ENCODE measurements around the gene DSCAML1.
A peak's percentile ranks its signal among the peaks of the same experiment; 100 is the strongest.

DSCAML1 gene

DNA sequence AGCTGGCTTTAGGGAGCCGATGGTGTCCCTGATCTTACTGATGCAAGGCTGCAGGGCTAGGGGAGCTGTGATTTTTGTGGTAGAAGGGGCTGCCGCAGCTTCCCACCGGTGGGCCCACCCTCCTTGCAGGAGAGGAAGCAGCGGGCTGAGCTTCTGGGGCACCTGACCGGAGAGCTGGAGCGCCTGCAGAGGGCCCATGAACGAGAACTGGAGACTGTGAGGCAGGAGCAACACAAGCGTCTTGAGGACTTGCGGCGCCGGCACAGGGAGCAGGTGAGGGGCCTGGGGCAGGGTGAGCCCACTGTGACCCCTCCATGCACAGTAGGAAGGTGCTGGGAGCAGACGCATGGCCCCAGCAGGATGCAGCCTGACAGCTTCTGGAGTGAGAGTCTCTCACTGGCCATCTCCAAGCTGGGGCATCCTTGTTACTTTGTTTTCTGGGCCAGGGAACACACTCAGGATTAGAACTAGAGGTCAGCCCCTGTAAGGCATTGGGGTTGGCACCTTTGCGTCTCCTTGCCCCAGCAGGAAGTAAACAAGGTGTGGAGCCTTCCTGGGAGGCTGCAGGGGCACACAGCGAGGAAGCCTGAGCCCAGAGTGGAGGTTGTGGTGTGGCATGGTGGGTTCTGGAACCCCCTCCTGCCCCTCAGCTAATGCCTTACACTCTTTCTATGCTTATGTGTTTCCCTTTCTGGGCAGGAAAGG is 402.6 kb downstream of the DSCAML1 start:
- DNase-seq (ENCODE audit: low read depth): no peak

DNA sequence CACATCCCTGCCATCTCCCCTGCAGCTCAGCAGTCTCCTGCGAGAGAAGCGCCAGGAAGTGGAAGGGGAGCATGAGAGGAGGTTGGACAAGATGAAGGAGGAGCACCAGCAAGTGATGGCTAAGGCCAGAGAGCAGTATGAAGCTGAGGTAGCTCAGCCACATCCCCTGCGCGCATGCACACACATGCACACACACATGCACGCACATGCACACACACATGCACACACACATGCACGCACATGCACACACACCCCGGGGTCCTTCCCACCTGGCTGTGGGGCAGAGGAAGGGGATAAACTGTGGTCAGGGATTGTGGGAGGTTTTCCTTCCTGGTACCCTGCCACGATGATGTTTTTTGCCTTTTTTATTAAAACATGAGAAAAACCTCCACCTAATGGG is 404.0 kb downstream of the DSCAML1 start:
- no peak for DNase-seq (ENCODE audit: low read depth)

DNA sequence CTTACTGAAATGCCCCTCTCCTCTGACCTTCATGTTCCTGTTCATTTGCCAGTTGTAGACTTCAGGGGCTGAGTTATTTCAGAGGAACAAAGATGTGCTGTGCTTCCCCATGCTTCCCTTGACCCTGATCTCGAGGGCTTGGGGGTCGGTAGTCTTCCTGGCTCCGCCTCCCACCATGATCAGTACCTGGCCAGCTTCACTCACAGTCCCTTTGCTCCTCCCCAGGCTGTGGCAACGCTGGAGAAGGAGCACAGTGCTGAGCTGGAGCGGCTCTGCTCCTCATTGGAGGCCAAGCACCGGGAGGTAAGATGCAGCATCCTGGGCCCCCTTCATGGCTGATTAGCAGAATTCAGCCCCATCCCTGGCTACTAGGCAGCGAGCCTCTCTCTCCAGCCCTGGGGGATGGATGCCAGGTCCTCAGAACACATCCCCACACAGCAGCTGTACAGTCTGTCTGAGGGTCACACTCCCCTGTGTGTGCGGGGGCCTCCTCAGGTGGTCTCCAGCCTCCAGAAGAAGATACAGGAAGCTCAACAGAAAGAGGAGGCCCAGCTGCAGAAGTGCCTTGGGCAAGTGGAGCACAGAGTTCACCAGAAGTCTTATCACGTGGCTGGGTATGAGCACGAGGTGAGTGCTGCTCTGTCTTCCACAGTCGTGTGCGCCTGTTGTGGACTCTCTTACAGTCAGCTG is 404.9 kb downstream of the DSCAML1 start:
- DNase-seq (ENCODE audit: low read depth): no peak

DNA sequence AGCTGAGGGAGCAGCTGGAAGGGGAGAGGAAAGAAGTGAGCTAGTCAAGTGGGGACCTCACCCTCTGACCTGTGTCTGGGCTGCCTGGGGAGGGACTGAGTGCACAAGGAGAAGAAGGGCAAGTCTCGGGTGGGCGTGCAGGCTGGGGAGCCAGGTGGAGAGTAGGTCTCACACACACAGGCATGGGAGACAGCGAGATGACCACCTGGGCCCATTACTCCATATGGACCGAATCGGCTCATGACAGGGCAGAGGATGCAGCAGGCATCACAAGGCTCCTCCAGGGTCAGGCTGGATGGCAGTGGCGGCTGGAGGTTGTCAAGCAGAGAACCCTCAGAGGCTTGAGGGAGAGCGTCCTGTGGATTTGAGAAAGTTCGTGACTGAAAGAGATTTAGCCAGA is 405.8 kb downstream of the DSCAML1 start:
- DNase-seq (ENCODE audit: low read depth): no peak

DNA sequence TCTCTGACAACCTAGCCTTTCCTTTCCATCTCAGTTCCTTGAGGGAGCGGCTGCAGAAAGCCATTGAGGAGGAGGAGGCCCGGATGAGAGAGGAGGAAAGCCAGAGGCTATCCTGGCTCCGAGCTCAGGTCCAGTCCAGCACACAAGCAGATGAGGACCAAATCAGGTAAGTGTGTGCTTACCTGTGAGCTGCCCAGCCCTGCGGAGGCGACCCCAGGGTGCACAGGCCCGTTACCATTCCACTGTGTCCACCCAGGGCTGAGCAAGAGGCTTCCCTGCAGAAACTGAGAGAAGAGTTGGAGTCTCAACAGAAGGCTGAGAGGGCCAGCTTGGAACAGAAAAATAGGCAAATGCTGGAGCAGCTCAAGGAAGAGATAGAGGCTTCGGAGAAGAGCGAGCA is 406.3 kb downstream of the DSCAML1 start:
- DNase-seq (ENCODE audit: low read depth): no peak

DNA sequence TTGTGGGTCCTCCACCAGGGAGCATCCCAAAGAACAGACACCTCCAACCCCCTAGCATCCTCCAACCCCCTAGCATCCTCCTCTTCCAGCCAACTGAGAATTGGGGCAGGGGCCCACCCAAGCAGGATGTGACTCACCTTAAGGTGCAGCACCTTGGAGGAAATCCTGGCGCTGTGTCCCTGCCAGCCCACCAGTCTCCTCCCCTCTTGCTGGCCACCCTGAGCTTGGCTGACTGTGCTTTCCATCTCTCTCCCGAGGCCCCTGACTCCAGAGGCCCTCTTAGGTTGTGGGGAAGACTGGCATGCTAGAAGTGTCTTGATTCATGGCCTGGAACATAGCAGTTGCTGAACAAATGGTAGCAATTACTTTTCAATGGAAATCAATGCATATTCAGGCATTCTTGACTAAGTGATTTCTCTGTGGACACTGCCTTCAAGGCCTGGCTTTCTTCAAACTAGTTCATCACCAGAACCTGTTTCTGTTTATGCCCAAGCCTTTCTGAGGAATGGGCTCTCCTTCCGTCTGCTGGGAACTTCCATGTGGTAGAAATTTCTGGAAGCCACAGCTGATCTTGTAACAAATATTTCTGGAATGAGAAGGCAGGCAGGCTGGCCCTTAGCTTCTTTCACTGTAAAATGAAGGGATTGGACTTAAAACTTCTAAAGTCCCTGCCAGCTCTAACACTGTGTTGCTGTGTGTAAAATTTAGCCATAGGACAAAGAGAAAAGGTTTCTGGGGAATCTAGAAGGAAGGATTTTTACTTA is 408.8 kb downstream of the DSCAML1 start:
- peak; percentile 22 for DNase-seq (ENCODE audit: low read depth)

DNA sequence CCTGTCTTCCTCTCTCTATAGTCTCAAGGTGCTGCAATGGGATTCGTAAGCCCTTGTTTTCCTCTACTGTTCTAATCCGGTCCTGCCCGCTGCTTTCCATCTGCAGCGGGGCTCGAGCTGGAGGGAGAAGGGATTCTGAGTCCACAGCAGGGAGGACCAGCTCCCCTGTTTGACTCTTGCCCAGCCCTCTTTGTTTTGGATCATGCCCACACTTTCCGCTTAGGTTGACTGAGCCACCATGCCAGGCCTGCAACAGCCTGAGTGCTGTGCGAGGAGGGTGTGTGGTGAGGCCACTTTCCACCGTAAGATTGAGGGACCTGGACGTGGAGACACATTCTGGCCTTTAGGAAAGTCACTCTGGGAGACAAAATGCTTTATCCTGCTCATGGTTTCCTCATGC is 411.1 kb downstream of the DSCAML1 start:
- no peak for DNase-seq (ENCODE audit: low read depth)

DNA sequence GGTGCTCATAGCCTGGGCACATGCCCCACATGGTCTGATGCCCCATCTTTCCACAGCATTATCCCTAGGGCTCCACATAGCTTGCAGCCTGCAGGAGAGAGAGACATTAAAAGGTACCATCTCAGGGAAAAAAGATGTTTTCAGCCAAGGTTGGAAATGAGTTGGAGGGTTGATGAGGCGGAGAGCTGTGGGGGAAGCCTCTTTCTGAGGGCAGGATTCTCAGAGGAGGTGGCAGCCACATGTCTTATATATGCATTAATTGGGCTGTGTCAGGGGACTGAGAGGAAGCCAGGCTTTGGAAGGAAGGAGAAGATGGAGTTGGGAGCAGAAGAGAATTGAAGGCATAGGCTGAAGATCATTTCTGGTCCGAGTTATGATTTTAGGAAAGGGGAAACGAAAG is 411.5 kb downstream of the DSCAML1 start:
- no peak for DNase-seq (ENCODE audit: low read depth)

DNA sequence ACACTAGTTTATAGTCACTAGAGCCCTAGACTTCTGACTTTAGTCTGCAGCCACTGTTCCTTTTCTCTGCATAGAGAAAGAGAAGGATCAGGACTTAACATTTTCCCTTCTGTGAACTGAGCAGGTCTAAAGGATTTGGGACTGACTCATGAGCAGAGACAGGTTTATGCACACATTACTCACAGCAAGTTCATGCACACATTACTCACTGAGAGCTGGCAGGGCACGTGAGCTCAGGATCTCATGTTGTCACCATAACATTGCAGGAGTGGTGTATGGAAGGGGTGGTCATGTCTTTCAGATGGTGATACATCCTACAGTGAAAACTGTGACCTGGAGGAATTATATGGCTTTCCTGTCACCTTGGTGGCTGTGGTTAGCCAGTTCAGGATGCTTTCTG is 413.0 kb downstream of the DSCAML1 start:
- DNase-seq (ENCODE audit: low read depth): peak; percentile 97

DNA sequence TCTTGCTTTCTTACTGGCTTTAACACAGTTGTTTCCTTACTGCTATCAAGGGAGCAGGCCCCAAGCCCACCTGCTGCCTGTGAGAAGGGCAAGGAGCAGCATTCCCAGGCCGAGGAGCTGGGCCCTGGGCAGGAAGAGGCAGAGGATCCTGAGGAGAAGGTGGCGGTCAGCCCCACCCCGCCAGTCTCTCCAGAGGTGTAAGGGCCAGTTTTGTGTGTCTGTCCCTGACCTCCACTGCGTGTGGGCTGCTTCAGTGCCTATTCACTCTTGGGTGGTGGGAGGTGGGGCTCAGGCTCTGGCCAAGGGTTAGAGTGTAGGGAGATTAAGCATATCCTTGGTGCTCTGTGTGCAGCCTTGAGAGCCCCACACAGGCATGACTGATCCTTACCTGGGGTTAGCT is 414.3 kb downstream of the DSCAML1 start:
- DNase-seq (ENCODE audit: low read depth): no peak

DNA sequence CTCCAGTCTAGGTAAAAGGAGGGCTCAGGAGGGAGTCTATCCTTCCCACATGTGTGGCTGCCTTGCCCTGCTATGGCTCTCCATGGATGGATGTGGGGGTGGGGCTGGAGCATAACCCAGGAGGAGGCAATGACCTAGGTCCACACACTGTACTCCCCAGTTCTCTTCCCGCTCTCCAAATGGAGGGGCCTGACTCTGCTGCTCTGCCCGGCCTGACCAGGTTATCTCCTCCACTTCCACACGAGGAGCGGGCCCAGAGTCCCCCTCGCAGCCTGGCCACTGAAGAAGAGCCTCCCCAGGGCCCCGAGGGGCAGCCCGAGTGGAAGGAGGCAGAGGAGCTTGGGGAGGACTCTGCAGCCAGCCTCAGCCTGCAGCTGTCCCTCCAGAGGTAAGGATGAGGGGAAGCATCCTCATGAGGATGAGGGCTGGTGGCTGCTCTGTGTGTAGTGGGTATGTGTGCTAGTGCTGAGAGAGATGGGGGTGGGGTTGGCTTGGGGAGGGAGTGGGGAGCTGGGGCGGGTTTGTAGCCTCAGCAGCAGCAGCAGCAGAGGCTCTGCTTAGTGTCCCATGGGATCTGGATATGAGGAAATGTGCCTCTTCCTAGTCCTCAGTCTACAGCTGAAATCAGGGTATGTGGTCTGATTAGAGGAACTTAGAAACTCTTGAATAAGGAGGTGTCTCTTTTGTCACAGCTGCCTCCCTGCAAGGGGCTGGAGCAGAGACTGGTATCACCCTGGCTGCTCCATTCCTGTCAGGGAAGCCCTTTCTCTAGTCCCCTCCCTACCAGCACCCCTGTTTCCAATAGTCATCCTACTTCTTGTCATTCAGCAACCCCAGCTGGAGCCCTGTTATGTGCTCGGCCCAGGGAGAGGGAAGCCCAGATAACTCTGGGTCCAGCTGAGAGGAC is 415.3 kb downstream of the DSCAML1 start:
- DNase-seq (ENCODE audit: low read depth): no peak

DNA sequence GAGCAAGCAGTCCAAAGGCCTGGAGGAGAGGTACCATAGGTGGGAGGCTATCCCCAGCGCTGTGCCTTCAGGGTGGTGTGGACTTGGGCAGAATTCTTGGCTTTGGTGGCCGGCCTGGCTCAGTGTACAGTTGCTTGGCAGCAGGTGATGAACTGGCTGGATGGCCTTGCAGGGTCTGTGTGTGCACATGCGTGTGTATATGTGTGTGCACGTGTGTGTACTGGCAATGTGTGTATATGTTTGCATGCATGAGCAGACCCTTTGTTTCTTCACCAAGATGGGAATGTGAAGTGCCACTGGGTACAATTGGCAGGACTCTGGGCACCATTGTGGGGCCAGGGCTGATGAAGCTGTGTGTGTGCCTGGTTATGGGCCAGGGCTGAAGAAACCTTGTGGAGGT is 416.3 kb downstream of the DSCAML1 start:
- no peak for DNase-seq (ENCODE audit: low read depth)

DNA sequence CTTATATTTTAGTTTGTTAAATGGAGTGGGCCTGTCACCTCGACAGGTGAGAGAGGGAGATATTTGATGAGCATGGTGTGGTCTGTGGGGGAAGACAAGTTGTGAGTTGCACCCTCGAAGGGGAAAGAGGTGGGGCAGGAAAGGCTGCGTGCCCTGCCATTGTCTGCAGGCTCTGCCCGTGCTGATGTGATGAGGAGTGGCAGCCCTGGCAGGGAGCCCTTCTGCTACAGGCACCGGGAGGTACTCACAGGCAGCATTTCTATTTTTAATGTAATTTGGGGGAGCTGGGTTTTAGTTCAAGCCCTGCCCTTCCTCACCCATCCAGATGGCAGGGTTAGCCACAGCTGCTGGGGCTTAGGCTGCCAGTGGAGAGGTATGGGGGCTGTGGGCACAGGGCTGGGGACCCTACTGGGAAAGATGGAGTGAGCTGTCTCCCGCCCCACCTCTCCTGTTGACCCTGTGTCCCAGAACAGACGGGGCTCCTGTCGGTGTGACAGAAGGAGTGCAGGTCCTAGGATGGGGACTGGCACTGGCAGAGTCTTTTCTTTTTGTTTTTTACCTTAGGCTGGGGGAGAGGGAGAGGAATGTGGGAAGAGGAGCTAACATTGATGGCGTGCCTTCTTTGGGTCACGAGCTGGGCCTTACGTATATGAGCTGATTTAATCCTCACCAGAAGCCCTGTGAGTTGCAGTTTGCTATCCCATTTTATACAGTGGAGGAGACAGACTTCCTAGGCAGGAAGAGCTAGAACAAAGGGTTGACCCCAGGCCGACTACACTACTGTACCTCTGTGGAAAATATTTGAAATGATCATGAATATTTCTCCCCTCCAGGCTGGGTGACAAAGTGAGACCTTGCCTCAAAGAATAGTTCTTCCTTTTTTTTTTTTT is 417.8 kb downstream of the DSCAML1 start:
- DNase-seq (ENCODE audit: low read depth): no peak
